GM12878 (cell line): ENCODE results near the gene PGGT1B. TPM values are rescaled to one million over a fixed set of nuclear protein-coding genes. Genes with fewer than 3 reads are reported as not detected.

ENCODE experiments used
- ATAC-seq: fragments of 200-7000 bp; cut with Tn5 transposase; 3 replicates; pipeline ENCODE4 v1.9.1; 2020; ENCODE audit warnings: mild to moderate bottlenecking, moderate library complexity
- BruUV-seq: library from RNA; stranded (reverse); fragments of 400-500 nt; replicated peaks from 2 replicates; lab custom pipeline; 2021; lab: Mats Ljungman, UMichigan
- CTCF ChIA-PET: fragments of 300-600 bp; sonication (Branson Sonifier 250); formaldehyde crosslinking; extraction: SDS; loops from one replicate; lab custom pipeline; 2021; ENCODE audit warnings: inconsistent platforms; lab: Yijun Ruan, JAX
- POLR2A ChIA-PET: fragments of 350-600 bp; formaldehyde crosslinking; extraction: SDS; loops from one replicate; lab custom pipeline; 2021; ENCODE audit warnings: inconsistent platforms; lab: Charles Lee
- RAD21 ChIA-PET: fragments of 300-600 bp; sonication (Branson Sonifier 250); formaldehyde crosslinking; loops from one replicate; lab custom pipeline; 2023; ENCODE audit warnings: antibody characterized with exemption; ENCODE audit not compliant: unreplicated experiment; lab: Charles Lee
- SMC1A ChIA-PET: fragments of 300-600 bp; sonication (Branson Sonifier 250); formaldehyde crosslinking; loops from one replicate; lab custom pipeline; 2023; ENCODE audit not compliant: unreplicated experiment, uncharacterized antibody; lab: Charles Lee
- DNase-seq: peaks from one replicate; pipeline ENCODE4 v3.0.0-alpha.2; 2011; ENCODE audit warnings: low read depth, low spot score
- FAIRE-seq: peaks from 3 replicates; lab custom pipeline; 2011; peaks lifted over from hg19 to GRCh38; lab: Jason Lieb, UNC
- H2AFZ ChIP-seq: 2 replicates; pipeline ENCODE4 v1.6.0; 2011; ENCODE audit warnings: low read depth, low read length, control low read depth; ENCODE audit not compliant: control insufficient read depth
- H3K27ac ChIP-seq: 2 replicates; pipeline ENCODE4 v1.5.1; 2011; ENCODE audit warnings: control low read depth; ENCODE audit not compliant: control insufficient read depth, insufficient read depth
- H3K27me3 ChIP-seq, 2 experiments: replicated peaks in 1 of 2; 2 replicates each; pipeline versions ENCODE4 v1.6.0 to v1.6.1; 2011; ENCODE audit warnings: low read length in 1 of 2; ENCODE audit not compliant: control insufficient read depth in 2 of 2, insufficient read depth in 2 of 2
- H3K36me3 ChIP-seq, 2 experiments: 2 replicates each; pipeline ENCODE4 v1.5.1; 2011; ENCODE audit warnings: low read length in 1 of 2; ENCODE audit not compliant: control insufficient read depth in 2 of 2, insufficient read depth in 2 of 2
- H3K4me1 ChIP-seq: 2 replicates; pipeline ENCODE4 v1.6.1; 2011; ENCODE audit warnings: mild to moderate bottlenecking, low read length, moderate library complexity, mixed read lengths; ENCODE audit not compliant: control insufficient read depth, insufficient read depth
- H3K4me2 ChIP-seq: 2 replicates; pipeline ENCODE4 v1.6.0; 2011; ENCODE audit warnings: control low read depth; ENCODE audit not compliant: control insufficient read depth, insufficient read depth
- H3K4me3 ChIP-seq: fragments of 200-600 bp; sonication (generic); 2 replicates; pipeline ENCODE4 v1.5.1; 2016
- H3K79me2 ChIP-seq: 2 replicates; pipeline ENCODE4 v1.6.0; 2011; ENCODE audit warnings: low read length; ENCODE audit not compliant: control insufficient read depth, insufficient read depth
- H3K9ac ChIP-seq: 2 replicates; pipeline ENCODE4 v1.8.0; 2011; ENCODE audit warnings: low read length, control low read depth, mixed read lengths; ENCODE audit not compliant: control insufficient read depth, insufficient read depth
- H3K9me3 ChIP-seq: replicated peaks from 3 replicates; pipeline ENCODE4 v1.5.1; 2011; ENCODE audit warnings: mild to moderate bottlenecking, low read length; ENCODE audit not compliant: control insufficient read depth, insufficient read depth
- H4K20me1 ChIP-seq: 2 replicates; pipeline ENCODE4 v1.6.0; 2011; ENCODE audit not compliant: control insufficient read depth, insufficient read depth
- GATAD2B ChIP-seq: fragments of 450-650 bp; conservative IDR thresholded peaks from 2 replicates; pipeline ENCODE4 v1.6.1; 2017; ENCODE audit warnings: low read depth, mild to moderate bottlenecking, moderate library complexity
- HDAC2 ChIP-seq: fragments of 200-600 bp; sonication (generic); IDR thresholded peaks from 2 replicates; pipeline ENCODE4 v1.6.1; 2017
- KAT2A ChIP-seq: conservative IDR thresholded peaks from 2 replicates; pipeline ENCODE4 v1.6.1; 2011; ENCODE audit warnings: low read depth, low read length; ENCODE audit not compliant: control insufficient read depth
- KDM1A ChIP-seq: fragments of 200-600 bp; sonication (generic); IDR thresholded peaks from 2 replicates; pipeline ENCODE4 v1.6.1; 2016; ENCODE audit warnings: borderline replicate concordance
- MYC ChIP-seq: IDR thresholded peaks from 2 replicates; pipeline ENCODE4 v1.6.1; 2011; ENCODE audit warnings: mild to moderate bottlenecking, low read length, moderate library complexity, inconsistent platforms; ENCODE audit not compliant: insufficient read depth, insufficient replicate concordance, insufficient read length, severe bottlenecking
- NR2F1 ChIP-seq: fragments of 450-650 bp; conservative IDR thresholded peaks from 2 replicates; pipeline ENCODE4 v1.6.1; 2017; ENCODE audit warnings: mild to moderate bottlenecking
- SP1 ChIP-seq: IDR thresholded peaks from one replicate; pipeline ENCODE4 v1.6.1; 2011; ENCODE audit warnings: low read depth, low read length
- SUPT20H ChIP-seq: IDR thresholded peaks from 2 replicates; pipeline ENCODE4 v1.6.1; 2011; ENCODE audit warnings: low read depth, mild to moderate bottlenecking, low read length, moderate library complexity, borderline replicate concordance; ENCODE audit not compliant: control insufficient read depth
- TBL1XR1 ChIP-seq: IDR thresholded peaks from 2 replicates; pipeline ENCODE4 v1.6.1; 2012; ENCODE audit warnings: low read depth, low read length, improper control_type of control experiment
- WGBS: methylation state at CpG from one replicate; pipeline ENCODE4 v1.1.6; 2016; ENCODE audit warnings: low lambda C conversion rate; ENCODE audit not compliant: insufficient replicate concordance, insufficient coverage; ENCODE audit errors: missing lambda C conversion rate; 5-methylcytosine and 5-hydroxymethylcytosine counted together
- in situ Hi-C: fragments of 300-500 bp; cut with MboI; formaldehyde crosslinking; loops from 9 replicates; pipeline ENCODE4 v1.14.3; 2018; ENCODE audit warnings: mixed read lengths
- intact Hi-C: fragments of 100-400 bp; cut with micrococcal nuclease; formaldehyde crosslinking; loops from one replicate; pipeline ENCODE4 v1.14.2; 2022; ENCODE audit not compliant: unreplicated experiment
- polyA plus RNA-seq, 11 experiments: library from polyadenylated mRNA; depleted of rRNA in 4 of 11; unstranded in 6 of 11; stranded (reverse) in 5 of 11; fragments of >200 nt; fragmentation: Nextera tagmentation in 4 of 11; fragmentation: Illumina TruSeq in 1 of 11; extraction: Ambion mirVana in 4 of 11; extraction: Trizol in 1 of 11; gene quantifications; 1 replicate in 1 of 11; 2 replicates in 10 of 11; pipeline versions ENCODE4 v1.2.1 to v1.2.3, GENCODE V29; 2011 to 2016; ENCODE audit warnings: inconsistent platforms in 2 of 11, missing spikeins in 2 of 11, low read depth in 1 of 11
- total RNA-seq, 4 experiments: library from RNA; depleted of rRNA in 3 of 4; stranded (reverse); fragments of >200 nt in 3 of 4; fragmentation: Illumina TruSeq in 1 of 4; extraction: Trizol in 1 of 4; gene quantifications; 2 replicates each; pipeline versions ENCODE4 v1.2.1 to v1.2.3, GENCODE V29; 2013 to 2021

PGGT1B gene
- total and polyA plus RNA-seq, 10 of the 15 experiments (the other 5 are each of a cell fraction or from before 2014, with no cell fraction given): 5.0 to 38.4 (median 13.9) TPM

- DNase-seq: no peak
- H4K20me1 ChIP-seq: no peaks in the 10 kb centered on the region
- in situ Hi-C loops (no loop called here), intact Hi-C loops (no loop called here)
- H3K4me3 ChIP-seq: no peak overlapping the region
- ChIA-PET RAD21 (no interaction called here), POLR2A (no interaction called here), CTCF (interaction anchor here (2.0 kb wide), 1 partner anchor 175 kb away, joined by 4 read pairs; no protein-coding TSS in a partner anchor), SMC1A (interaction anchor here (2.6 kb wide), 1 partner anchor 9 kb away, joined by 11 read pairs; the partner anchor contains the start of gene PGGT1B)
- FAIRE-seq: no peak
- no TSS peak for BruUV-seq
- no peak for TF ChIP-seq KAT2A
- no peak for TF ChIP-seq NR2F1
- TF ChIP-seq MYC: no peak
- TF ChIP-seq GATAD2B: no peak
- TF ChIP-seq SP1: no peak
- TF ChIP-seq KDM1A: no peak
- TF ChIP-seq HDAC2: no peak
- TF ChIP-seq TBL1XR1: no peak
- TF ChIP-seq SUPT20H: no peak
- TF ChIP-seq, all 136 proteins: peak for 0
- WGBS: 84% methylated on average over 3 of the region's 3 CpGs
- no peak overlapping the region for H3K27ac ChIP-seq
- H3K27me3 ChIP-seq: no peaks in the 10 kb centered on the region
- H3K4me1 ChIP-seq: no peaks in the 10 kb centered on the region
- H3K79me2 ChIP-seq: no peaks in the 10 kb centered on the region
- no peak overlapping the region for H3K4me2 ChIP-seq
- ATAC-seq: no peak
- no peaks in the 10 kb centered on the region for H3K36me3 ChIP-seq
- H2AFZ ChIP-seq: no peak overlapping the region
- no peaks in the 10 kb centered on the region for H3K9me3 ChIP-seq
- H3K9ac ChIP-seq: no peak overlapping the region
Observed at GRCh38 chr5:115272297-115272958, 9.8 kb upstream of the PGGT1B start.
